Measurements from ENCODE around the gene HEPACAM2. TPM values are rescaled to one million over a fixed set of nuclear protein-coding genes. Genes with fewer than 3 reads are reported as not detected.

The HEPACAM2 gene
- total RNA-seq, result not detected

GRCh38 chr7:93226310-93226709 lies at the start of gene HEPACAM2:
HEPACAM2 (minus strand) TSS chr7:93226469.
- DNase-seq (ENCODE audit: extremely low spot score), result no peak
- intact Hi-C loops (cut with DNase I), result no loop called here
- H3K27me3 ChIP-seq, result no peaks in the 10 kb centered on the region
- no peaks in the 10 kb centered on the region for H3K9me3 ChIP-seq
- peaks cover 1 to 7% (median 2%) of the 10 kb centered on the region in 4 donors for H3K4me1 ChIP-seq
- no peak for TF ChIP-seq EP300 (IDR thresholded peaks at IDR 0.05)
- TF ChIP-seq POLR2AphosphoS5 (IDR thresholded peaks at IDR 0.05), result no peak
- no peak for TF ChIP-seq CTCF (IDR thresholded peaks at IDR 0.05)
- TF ChIP-seq POLR2A (IDR thresholded peaks at IDR 0.05; ENCODE audit: low read depth), result no peak
- 45% methylated on average over 2 of the region's 2 CpGs for WGBS
- no peak within 1 kb of the TSS for H3K27ac ChIP-seq (replicated peaks in 1 of 4)
- H3K4me3 ChIP-seq, result no peak within 1 kb of the TSS
- no peaks in the 10 kb centered on the region for H3K36me3 ChIP-seq

- TF ChIP-seq POLR2AphosphoS5 (IDR thresholded peaks at IDR 0.05) (no peak), CTCF (IDR thresholded peaks at IDR 0.05) (no peak), EP300 (IDR thresholded peaks at IDR 0.05) (no peak), POLR2A (IDR thresholded peaks at IDR 0.05; ENCODE audit: low read depth) (no peak)
- Histone ChIP-seq H3K4me3 (no peak overlapping the region), H3K9me3 (no peaks in the 10 kb centered on the region), H3K27ac (replicated peaks in 1 of 4) (no peak overlapping the region), H3K4me1 (no peaks in the 10 kb centered on the region), H3K27me3 (no peaks in the 10 kb centered on the region), H3K36me3 (peaks cover 0 to 38% (median 11%) of the 10 kb centered on the region in 4 donors)
- intact Hi-C loops (cut with DNase I), result no loop called here
- 84% methylated on average over 4 of the region's 4 CpGs for WGBS
- no peak for DNase-seq (ENCODE audit: extremely low spot score)
Observed at GRCh38 chr7:93265220-93265619, 39.0 kb upstream of the HEPACAM2 start.

- H3K27me3 ChIP-seq, result no peaks in the 10 kb centered on the region
- WGBS, result 94% methylated on average over 1 of the region's 1 CpG
- no peak overlapping the region for H3K4me3 ChIP-seq
- no peaks in the 10 kb centered on the region for H3K4me1 ChIP-seq
- intact Hi-C loops (cut with DNase I), result no loop called here
- DNase-seq (ENCODE audit: extremely low spot score), result no peak
- TF ChIP-seq POLR2AphosphoS5 (IDR thresholded peaks at IDR 0.05), result no peak
- TF ChIP-seq POLR2A (IDR thresholded peaks at IDR 0.05; ENCODE audit: low read depth), result no peak
- no peak for TF ChIP-seq EP300 (IDR thresholded peaks at IDR 0.05)
- no peak for TF ChIP-seq CTCF (IDR thresholded peaks at IDR 0.05)
- no peaks in the 10 kb centered on the region for H3K9me3 ChIP-seq
- H3K27ac ChIP-seq (replicated peaks in 1 of 4), result no peak overlapping the region
- H3K36me3 ChIP-seq, result peaks cover 0 to 38% (median 18%) of the 10 kb centered on the region in 4 donors
Observed at GRCh38 chr7:93262535-93262934, 36.3 kb upstream of the HEPACAM2 start.

GRCh38 chr7:93258661-93259060 lies 32.4 kb upstream of the HEPACAM2 start:
- H3K9me3 ChIP-seq, result no peaks in the 10 kb centered on the region
- intact Hi-C loops (cut with DNase I), result no loop called here
- H3K4me3 ChIP-seq, result no peak overlapping the region
- H3K4me1 ChIP-seq, result no peaks in the 10 kb centered on the region
- no peak overlapping the region for H3K27ac ChIP-seq (replicated peaks in 1 of 4)
- no peak for DNase-seq (ENCODE audit: extremely low spot score)
- peaks cover 0 to 43% (median 19%) of the 10 kb centered on the region in 4 donors for H3K36me3 ChIP-seq
- no peak for TF ChIP-seq POLR2A (IDR thresholded peaks at IDR 0.05; ENCODE audit: low read depth)
- no peak for TF ChIP-seq CTCF (IDR thresholded peaks at IDR 0.05)
- TF ChIP-seq EP300 (IDR thresholded peaks at IDR 0.05), result no peak
- TF ChIP-seq POLR2AphosphoS5 (IDR thresholded peaks at IDR 0.05), result no peak
- no peaks in the 10 kb centered on the region for H3K27me3 ChIP-seq

GRCh38 chr7:93249491-93250148 lies 23.4 kb upstream of the HEPACAM2 start:
- intact Hi-C loops (cut with DNase I), result no loop called here
- TF ChIP-seq POLR2A (IDR thresholded peaks at IDR 0.05; ENCODE audit: low read depth), result no peak
- TF ChIP-seq CTCF (IDR thresholded peaks at IDR 0.05), result no peak
- no peak for TF ChIP-seq POLR2AphosphoS5 (IDR thresholded peaks at IDR 0.05)
- no peak for TF ChIP-seq EP300 (IDR thresholded peaks at IDR 0.05)
- no peak overlapping the region for H3K4me3 ChIP-seq
- 75% methylated on average over 5 of the region's 5 CpGs for WGBS
- no peaks in the 10 kb centered on the region for H3K27me3 ChIP-seq
- H3K9me3 ChIP-seq, result no peaks in the 10 kb centered on the region
- peaks cover 0 to 5% (median 2%) of the 10 kb centered on the region in 4 donors for H3K4me1 ChIP-seq
- DNase-seq (ENCODE audit: extremely low spot score), result no peak
- peaks cover 0 to 9% (median 0%) of the 10 kb centered on the region in 4 donors for H3K36me3 ChIP-seq
- H3K27ac ChIP-seq (replicated peaks in 1 of 4), result no peak overlapping the region
